Measurements from ENCODE around the gene DHCR24.

Gene DHCR24

GRCh38 chr1:54823670-54824069 is 63.3 kb downstream of the DHCR24 start:
- Mint-ChIP-seq H3K27ac (no peak overlapping the region), H3K4me3 (no peak overlapping the region), H3K36me3 (peaks cover 4% of the 10 kb centered on the region), H3K9me3 (peaks cover 14% of the 10 kb centered on the region), H3K4me1 (no peaks in the 10 kb centered on the region)
- DNase-seq (ENCODE audit: low spot score in 2 of 2) (no peak), ATAC-seq (no peak)

DNA sequence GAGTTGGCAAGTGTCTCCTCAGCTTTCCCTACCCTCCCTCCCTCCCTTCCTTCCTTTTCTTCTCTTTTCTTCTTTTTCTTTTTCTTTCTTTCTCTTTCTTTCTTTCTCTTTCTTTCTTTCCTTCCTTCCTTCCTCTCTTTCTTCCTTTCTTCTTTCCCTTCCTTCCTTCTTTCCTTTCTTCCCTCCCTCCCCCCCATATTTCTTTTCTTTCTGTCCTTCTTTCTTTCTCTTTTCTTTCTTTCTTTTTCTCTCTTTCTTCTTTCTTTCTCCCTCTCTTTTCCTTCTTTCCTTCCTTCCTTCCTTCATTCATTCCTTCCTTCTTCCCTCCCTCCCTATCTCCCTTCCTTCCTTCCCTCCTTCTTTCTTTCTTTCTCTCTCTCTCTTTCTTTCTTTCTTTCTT is 67.3 kb downstream of the DHCR24 start:
- H3K4me3 Mint-ChIP-seq: no peak overlapping the region
- peak overlapping the region; percentile 21 for H3K27ac Mint-ChIP-seq
- H3K4me1 Mint-ChIP-seq: no peaks in the 10 kb centered on the region
- no peak for DNase-seq (ENCODE audit: low spot score in 2 of 2)
- H3K9me3 Mint-ChIP-seq: peaks cover 10% of the 10 kb centered on the region
- ATAC-seq: no peak
- H3K36me3 Mint-ChIP-seq: peaks cover 4% of the 10 kb centered on the region

- peaks cover 5% of the 10 kb centered on the region for H3K9me3 Mint-ChIP-seq
- ATAC-seq (peak; percentile 28), DNase-seq (ENCODE audit: low spot score in 2 of 2) (peak in 1 of 2 donors; percentile 32)
- peaks cover 4% of the 10 kb centered on the region for H3K36me3 Mint-ChIP-seq
- no peak overlapping the region for H3K4me3 Mint-ChIP-seq
- H3K27ac Mint-ChIP-seq: peak overlapping the region; percentile 38
- H3K4me1 Mint-ChIP-seq: no peaks in the 10 kb centered on the region
These were observed 67.8 kb downstream of the DHCR24 start for GRCh38 chr1:54819195-54819536.

DNA sequence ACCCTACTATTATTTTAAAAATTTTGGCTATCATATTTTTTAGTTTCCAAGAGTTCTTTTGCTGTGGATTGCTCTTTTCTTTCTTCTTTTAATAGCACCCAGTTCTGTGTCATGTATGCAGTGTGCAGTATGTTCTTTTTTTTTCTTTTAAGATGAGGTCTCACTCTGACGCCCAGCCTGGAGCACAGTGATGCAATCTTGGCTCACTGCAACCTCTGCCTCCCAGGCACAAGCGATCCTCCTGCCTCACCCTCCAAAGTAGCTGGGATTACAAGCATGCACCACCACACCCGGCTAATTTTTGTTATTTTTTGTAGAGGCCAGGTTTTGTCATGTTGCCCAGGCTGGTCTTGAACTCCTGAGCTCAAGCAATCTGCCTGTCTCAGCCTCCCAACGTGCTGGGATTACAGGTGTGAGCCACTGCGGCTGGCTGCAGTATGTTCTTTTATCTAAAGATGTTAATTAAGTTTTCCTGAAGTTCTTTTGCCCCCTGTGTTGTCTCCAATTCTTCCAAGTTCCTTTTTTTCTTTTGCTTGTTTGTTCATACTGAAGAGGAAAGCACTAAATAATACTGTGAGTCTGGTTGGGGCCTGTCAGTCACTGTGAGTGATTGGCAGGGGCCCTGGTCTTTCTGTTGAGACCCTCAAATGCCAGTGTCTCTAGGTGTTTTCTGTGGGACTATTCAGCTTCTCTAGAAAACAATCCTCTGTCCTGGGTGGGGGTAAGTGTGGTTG is 68.4 kb downstream of the DHCR24 start:
- no peak overlapping the region for H3K4me3 Mint-ChIP-seq
- H3K4me1 Mint-ChIP-seq: peaks cover 3% of the 10 kb centered on the region
- H3K36me3 Mint-ChIP-seq: no peaks in the 10 kb centered on the region
- DNase-seq (ENCODE audit: low spot score in 2 of 2): peak in 1 of 2 donors; percentile 30
- H3K9me3 Mint-ChIP-seq: peaks cover 5% of the 10 kb centered on the region
- peak overlapping the region; percentile 38 for H3K27ac Mint-ChIP-seq
- no peak for ATAC-seq

GRCh38 chr1:54816951-54817350 is 70.0 kb downstream of the DHCR24 start:
- ATAC-seq (no peak), DNase-seq (ENCODE audit: low spot score in 2 of 2) (peak in 1 of 2 donors; percentile 20)
- Mint-ChIP-seq H3K9me3 (no peaks in the 10 kb centered on the region), H3K27ac (no peak overlapping the region), H3K4me3 (no peak overlapping the region), H3K36me3 (no peaks in the 10 kb centered on the region), H3K4me1 (peaks cover 16% of the 10 kb centered on the region)

GRCh38 chr1:54816130-54816529 is 70.9 kb downstream of the DHCR24 start:
- Mint-ChIP-seq H3K27ac (peak overlapping the region; percentile 48), H3K4me1 (peaks cover 16% of the 10 kb centered on the region), H3K36me3 (no peaks in the 10 kb centered on the region), H3K9me3 (no peaks in the 10 kb centered on the region), H3K4me3 (no peak overlapping the region)
- ATAC-seq (no peak), DNase-seq (ENCODE audit: low spot score in 2 of 2) (peak in 1 of 2 donors; percentile 36)

DNA sequence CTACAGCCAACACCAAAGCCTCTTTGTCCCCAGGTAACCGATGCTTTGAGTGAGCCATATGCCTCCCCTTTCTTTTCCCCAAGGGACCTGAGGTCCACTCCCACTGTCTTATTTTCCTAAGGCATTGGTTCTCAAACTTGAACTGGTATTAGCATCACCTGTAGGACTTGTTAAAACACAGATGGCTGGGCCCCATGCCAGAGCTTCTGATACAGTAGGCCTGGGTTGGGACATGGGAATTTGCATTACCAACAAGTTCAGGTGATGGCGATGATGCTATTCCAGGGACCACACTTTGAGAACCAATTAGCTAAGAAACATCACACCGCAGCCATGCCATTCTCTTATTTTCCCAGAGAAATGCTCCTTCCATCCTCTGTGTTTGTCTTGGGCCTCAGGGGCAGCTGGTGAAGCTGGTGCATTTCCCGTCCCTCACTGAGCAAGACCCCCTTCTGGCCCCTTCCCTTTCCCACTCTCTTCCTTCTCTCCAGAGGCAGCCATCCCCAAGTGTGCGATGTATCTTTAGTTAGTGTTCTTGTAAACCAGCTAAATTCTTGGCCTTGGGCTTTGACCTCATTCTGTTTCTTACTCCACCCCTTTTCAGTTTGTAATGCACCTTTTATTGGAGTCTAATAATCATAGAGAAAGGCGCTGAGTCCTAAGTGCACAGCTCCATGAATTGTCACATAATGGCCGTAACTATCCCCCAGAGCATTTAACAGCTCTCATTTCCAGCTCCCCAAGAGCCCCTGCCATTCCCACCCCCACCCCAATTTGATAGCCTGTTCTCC is 71.7 kb downstream of the DHCR24 start:
- no peaks in the 10 kb centered on the region for H3K36me3 Mint-ChIP-seq
- DNase-seq (ENCODE audit: low spot score in 2 of 2) (peak in 1 of 2 donors; percentile 28), ATAC-seq (no peak)
- no peak overlapping the region for H3K4me3 Mint-ChIP-seq
- H3K27ac Mint-ChIP-seq: peak overlapping the region; percentile 48
- H3K4me1 Mint-ChIP-seq: peaks cover 25% of the 10 kb centered on the region
- no peaks in the 10 kb centered on the region for H3K9me3 Mint-ChIP-seq

DNA sequence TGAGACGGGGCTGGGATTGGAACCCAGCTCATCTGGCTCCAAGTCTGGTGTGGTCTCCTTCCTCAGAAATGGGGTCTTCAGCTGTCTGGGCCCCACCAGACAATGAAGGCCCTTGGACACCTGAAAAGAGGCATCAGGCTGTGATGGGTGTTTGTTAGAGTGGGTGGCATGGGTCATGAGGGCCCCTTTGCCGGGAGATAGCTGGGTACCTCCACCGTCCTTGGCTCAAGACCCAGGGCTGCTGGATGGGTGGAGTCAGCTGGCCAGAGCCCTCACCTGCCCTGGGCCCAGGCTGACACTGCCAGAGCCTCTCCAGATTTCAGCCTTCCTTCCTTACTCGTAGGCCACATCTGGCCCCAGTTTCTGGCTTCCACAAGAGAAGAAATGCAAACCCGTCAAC is 72.4 kb downstream of the DHCR24 start:
- ATAC-seq (no peak), DNase-seq (ENCODE audit: low spot score in 2 of 2) (peak in 1 of 2 donors; percentile 43)
- Mint-ChIP-seq H3K4me1 (peaks cover 32% of the 10 kb centered on the region), H3K36me3 (no peaks in the 10 kb centered on the region), H3K9me3 (no peaks in the 10 kb centered on the region), H3K4me3 (no peak overlapping the region), H3K27ac (peak overlapping the region; percentile 65)

DNA sequence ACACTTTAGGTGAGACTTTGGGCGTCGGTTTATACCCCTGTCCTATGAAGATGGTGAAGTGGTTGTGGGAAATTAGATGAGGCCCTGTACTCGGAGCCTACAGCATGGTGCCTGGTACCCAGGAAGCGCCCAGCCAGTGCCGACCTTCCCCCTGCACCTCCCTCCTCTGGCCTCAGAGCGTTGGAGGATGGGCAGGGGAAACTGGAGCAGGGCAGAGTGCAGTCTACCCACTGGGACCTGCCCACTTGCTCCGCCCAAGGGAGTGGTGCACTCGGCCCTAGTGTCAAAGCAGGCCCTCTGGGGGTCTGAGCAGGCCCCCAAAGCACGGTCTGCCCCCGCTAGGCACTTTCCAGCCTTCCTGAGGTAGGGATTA is 72.9 kb downstream of the DHCR24 start:
- peak overlapping the region; percentile 65 for H3K27ac Mint-ChIP-seq
- H3K4me3 Mint-ChIP-seq: no peak overlapping the region
- H3K4me1 Mint-ChIP-seq: peaks cover 32% of the 10 kb centered on the region

DNA sequence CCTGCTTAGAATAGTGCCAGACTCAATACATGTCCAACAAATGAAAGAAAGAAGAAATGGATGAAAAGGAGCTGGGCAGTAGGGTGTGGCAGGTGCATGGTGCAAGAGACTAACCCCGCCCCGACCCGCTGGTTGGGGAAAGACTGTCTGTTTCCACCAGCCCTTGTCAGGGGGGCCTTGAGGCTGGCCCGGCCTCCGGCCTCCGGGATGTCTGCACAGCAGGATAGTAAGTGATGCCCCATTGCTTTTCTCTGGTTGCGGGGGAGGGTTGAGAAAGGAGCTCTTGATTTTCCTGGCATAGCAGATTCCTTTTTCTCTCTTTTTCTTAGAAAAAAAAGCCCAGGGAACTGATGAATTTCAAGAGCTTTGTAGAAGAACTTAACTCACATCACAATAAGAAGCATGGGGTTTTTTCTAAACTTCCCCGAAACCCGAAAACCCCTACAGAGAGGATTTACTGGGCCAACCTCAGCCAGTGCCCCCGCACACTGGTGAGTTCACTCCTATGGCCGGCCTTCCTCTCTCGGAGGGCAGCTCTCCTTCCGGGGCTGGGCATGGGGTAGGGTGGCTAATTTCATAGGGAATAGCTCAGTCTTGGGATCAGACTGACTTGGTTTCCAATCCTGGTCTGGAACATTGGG is 73.4 kb downstream of the DHCR24 start:
- ATAC-seq (no peak), DNase-seq (ENCODE audit: low spot score in 2 of 2) (no peak)
- Mint-ChIP-seq H3K4me1 (peaks cover 37% of the 10 kb centered on the region), H3K4me3 (no peak overlapping the region), H3K36me3 (no peaks in the 10 kb centered on the region), H3K27ac (peak overlapping the region; percentile 65), H3K9me3 (no peaks in the 10 kb centered on the region)

More for the DNA sequence above, 72.9 kb downstream of the DHCR24 start:
- Mint-ChIP-seq H3K9me3 (no peaks in the 10 kb centered on the region), H3K36me3 (no peaks in the 10 kb centered on the region)
- peak in 1 of 2 donors; percentile 44 for DNase-seq (ENCODE audit: low spot score in 2 of 2)
- no peak for ATAC-seq

DNA sequence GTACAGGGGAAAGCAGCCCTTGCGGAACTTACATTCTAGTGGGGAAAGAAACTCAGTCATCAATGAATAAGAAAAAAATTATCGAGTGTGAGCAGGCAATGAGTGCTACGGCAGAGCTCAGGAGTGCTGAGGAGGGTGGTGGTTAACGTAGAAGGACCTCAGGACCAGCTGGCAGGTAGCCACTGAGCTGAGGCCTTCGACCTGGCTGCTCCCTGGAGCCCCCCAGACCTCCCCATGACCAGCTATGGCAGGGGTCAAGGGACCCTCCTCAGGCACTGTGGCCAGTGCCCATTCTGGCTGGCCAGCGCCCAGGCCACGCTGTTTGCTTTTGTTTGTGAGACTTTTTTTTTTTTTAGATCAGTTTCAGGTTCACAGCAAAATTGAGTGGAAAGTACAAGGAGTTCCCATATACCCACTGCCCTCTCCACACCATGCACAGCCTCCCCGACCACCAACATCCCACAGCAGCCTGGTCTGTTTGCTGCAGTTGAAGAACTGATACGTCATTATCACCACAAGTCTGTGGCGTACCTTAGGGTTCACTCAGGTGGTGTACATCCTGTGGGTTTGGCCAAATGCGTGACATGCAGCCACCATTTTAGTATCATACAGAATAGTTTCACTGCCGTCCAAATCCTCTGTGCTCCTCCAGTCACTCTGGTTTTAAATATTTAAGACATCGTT is 74.1 kb downstream of the DHCR24 start:
- H3K36me3 Mint-ChIP-seq: no peaks in the 10 kb centered on the region
- ATAC-seq (peak; percentile 58), DNase-seq (ENCODE audit: low spot score in 2 of 2) (peak in 1 of 2 donors; percentile 54)
- no peak overlapping the region for H3K4me3 Mint-ChIP-seq
- no peaks in the 10 kb centered on the region for H3K9me3 Mint-ChIP-seq
- H3K27ac Mint-ChIP-seq: peak overlapping the region; percentile 65
- peaks cover 44% of the 10 kb centered on the region for H3K4me1 Mint-ChIP-seq

DNA sequence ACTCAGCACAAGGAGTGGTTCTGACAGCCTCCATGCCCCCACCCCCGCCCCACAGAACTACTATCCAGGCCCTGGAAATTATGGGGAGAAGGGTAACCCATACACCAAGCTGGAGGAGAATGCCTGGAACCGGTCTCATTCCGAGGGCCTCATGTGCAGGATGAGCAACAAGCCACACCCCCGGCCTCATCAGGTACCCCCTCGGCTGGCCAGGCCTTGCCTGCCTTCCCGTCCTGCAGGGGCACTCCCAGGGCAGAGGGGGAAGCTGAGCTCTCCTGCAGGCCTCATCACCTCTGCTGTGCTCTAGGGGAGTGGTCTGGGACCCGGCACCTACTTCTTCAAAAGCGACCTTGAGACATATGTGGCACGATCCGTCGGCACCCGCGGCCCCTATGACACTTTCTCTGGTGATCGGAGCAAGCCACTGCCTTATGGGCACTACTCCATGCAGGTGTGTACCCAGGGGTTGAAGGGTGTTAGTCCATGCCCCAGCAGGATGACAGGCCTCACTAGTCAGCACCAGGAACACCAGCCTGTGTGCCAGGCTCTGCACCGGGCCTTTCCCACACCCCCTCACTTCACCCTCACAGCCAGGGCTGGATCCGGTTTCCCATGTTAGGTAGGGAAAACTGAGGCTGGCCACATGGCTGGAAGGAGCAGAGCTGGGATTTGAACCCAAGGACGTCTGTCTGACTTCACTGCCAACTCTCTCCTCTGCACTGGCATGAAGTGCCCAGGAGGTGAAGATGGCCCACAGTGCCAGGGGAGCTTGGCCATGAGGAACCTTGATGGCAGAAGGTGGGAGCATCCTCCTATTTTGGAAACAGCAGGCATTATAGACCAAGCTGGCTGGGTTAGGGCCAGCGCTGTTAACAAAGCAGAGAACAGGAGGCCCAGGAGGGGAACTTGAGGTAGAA is 75.0 kb downstream of the DHCR24 start:
- ATAC-seq (no peak), DNase-seq (ENCODE audit: low spot score in 2 of 2) (peak in 1 of 2 donors; percentile 45)
- no peaks in the 10 kb centered on the region for H3K9me3 Mint-ChIP-seq
- H3K4me3 Mint-ChIP-seq: no peak overlapping the region
- H3K4me1 Mint-ChIP-seq: peaks cover 53% of the 10 kb centered on the region
- no peaks in the 10 kb centered on the region for H3K36me3 Mint-ChIP-seq
- no peak overlapping the region for H3K27ac Mint-ChIP-seq

- ATAC-seq (no peak), DNase-seq (ENCODE audit: low spot score in 2 of 2) (peak in 1 of 2 donors; percentile 38)
- H3K4me1 Mint-ChIP-seq: peaks cover 63% of the 10 kb centered on the region
- H3K4me3 Mint-ChIP-seq: no peak overlapping the region
- peak overlapping the region; percentile 71 for H3K27ac Mint-ChIP-seq
- no peaks in the 10 kb centered on the region for H3K36me3 Mint-ChIP-seq
- no peaks in the 10 kb centered on the region for H3K9me3 Mint-ChIP-seq
These were observed 75.9 kb downstream of the DHCR24 start for GRCh38 chr1:54811066-54811465.

GRCh38 chr1:54810153-54810942 is 76.6 kb downstream of the DHCR24 start:
- Mint-ChIP-seq H3K4me3 (no peak overlapping the region), H3K36me3 (no peaks in the 10 kb centered on the region), H3K9me3 (no peaks in the 10 kb centered on the region), H3K27ac (peak overlapping the region; percentile 71), H3K4me1 (peaks cover 65% of the 10 kb centered on the region)
- DNase-seq (ENCODE audit: low spot score in 2 of 2) (peak; percentile 58 to 87), ATAC-seq (peak; percentile 70)

All from stimulated activated effector memory CD8-positive, alpha-beta T cell treated with anti-CD3 and anti-CD28 coated beads, Interleukin-12 subunit alpha, Interleukin-12 subunit beta, amount 100 ng/mL, for 72 hours (primary cell).